ENCODE results near the gene CEP97.

DNA sequence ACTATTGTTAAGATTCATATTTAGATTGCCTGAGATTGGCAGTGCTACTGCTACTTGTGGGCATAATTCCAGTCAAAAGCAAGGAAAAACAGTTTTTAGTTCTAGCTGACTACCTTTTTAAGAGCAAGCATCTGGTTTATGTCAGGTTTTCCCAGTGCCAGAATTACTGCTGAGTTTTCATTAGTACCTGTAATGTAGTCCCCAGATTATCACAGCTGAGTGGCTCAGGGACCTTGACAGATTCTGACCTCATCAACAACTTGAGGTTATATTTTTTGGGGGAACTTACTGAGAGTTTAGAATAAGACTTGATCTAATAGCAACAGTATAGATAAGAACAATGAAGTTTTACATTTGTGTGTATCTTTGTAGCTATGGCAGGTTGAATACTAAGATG lies 85.6 kb downstream of the CEP97 start:
- TF ChIP-seq EP300 (IDR thresholded peaks at IDR 0.05; ENCODE audit: borderline replicate concordance in 1 of 2, low read depth in 1 of 2, low read length in 1 of 2) (no peak), GATA2 (CRISPR knock-in tag; IDR thresholded peaks at IDR 0.05) (no peak), EZH2phosphoT487 (IDR thresholded peaks at IDR 0.05; ENCODE audit: borderline replicate concordance, low read depth) (no peak), RAD21 (IDR thresholded peaks at IDR 0.05; ENCODE audit: low read length) (no peak), ELF1 (IDR thresholded peaks at IDR 0.05) (no peak), POLR2AphosphoS5 (IDR thresholded peaks at IDR 0.05; ENCODE audit: low read depth, low read length) (no peak), TAF1 (IDR thresholded peaks at IDR 0.05; ENCODE audit: borderline replicate concordance, low read depth, low read length) (no peak), YY1 (IDR thresholded peaks at IDR 0.05; ENCODE audit: low read depth) (no peak), FOXJ3 (CRISPR knock-in tag; IDR thresholded peaks at IDR 0.05) (no peak), RCOR1 (IDR thresholded peaks at IDR 0.05; ENCODE audit: low read length) (no peak), JUND (IDR thresholded peaks at IDR 0.05) (no peak)
- TF ChIP-seq, protein P1, sequence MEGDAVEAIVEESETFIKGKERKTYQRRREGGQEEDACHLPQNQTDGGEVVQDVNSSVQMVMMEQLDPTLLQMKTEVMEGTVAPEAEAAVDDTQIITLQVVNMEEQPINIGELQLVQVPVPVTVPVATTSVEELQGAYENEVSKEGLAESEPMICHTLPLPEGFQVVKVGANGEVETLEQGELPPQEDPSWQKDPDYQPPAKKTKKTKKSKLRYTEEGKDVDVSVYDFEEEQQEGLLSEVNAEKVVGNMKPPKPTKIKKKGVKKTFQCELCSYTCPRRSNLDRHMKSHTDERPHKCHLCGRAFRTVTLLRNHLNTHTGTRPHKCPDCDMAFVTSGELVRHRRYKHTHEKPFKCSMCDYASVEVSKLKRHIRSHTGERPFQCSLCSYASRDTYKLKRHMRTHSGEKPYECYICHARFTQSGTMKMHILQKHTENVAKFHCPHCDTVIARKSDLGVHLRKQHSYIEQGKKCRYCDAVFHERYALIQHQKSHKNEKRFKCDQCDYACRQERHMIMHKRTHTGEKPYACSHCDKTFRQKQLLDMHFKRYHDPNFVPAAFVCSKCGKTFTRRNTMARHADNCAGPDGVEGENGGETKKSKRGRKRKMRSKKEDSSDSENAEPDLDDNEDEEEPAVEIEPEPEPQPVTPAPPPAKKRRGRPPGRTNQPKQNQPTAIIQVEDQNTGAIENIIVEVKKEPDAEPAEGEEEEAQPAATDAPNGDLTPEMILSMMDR (IDR thresholded peaks at IDR 0.05), result no peak
- TF ChIP-seq, protein P2, sequence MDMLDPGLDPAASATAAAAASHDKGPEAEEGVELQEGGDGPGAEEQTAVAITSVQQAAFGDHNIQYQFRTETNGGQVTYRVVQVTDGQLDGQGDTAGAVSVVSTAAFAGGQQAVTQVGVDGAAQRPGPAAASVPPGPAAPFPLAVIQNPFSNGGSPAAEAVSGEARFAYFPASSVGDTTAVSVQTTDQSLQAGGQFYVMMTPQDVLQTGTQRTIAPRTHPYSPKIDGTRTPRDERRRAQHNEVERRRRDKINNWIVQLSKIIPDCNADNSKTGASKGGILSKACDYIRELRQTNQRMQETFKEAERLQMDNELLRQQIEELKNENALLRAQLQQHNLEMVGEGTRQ (IDR thresholded peaks at IDR 0.05; ENCODE audit: borderline replicate concordance, low read depth, low read length), result no peak
- TF ChIP-seq, protein P3, sequence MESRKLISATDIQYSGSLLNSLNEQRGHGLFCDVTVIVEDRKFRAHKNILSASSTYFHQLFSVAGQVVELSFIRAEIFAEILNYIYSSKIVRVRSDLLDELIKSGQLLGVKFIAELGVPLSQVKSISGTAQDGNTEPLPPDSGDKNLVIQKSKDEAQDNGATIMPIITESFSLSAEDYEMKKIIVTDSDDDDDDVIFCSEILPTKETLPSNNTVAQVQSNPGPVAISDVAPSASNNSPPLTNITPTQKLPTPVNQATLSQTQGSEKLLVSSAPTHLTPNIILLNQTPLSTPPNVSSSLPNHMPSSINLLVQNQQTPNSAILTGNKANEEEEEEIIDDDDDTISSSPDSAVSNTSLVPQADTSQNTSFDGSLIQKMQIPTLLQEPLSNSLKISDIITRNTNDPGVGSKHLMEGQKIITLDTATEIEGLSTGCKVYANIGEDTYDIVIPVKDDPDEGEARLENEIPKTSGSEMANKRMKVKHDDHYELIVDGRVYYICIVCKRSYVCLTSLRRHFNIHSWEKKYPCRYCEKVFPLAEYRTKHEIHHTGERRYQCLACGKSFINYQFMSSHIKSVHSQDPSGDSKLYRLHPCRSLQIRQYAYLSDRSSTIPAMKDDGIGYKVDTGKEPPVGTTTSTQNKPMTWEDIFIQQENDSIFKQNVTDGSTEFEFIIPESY (IDR thresholded peaks at IDR 0.05; ENCODE audit: borderline replicate concordance, low read depth), result no peak
